22Rv1 (cell line): Measurements from ENCODE around the gene GNG7.

Experiments used
- CTCF ChIP-seq: fragments of 450-650 bp; IDR thresholded peaks from 2 replicates; pipeline ENCODE4 v1.5.1; 2017; ENCODE audit warnings: mild to moderate bottlenecking
- ZFX ChIP-seq: fragments of 450-650 bp; IDR thresholded peaks from 2 replicates; pipeline ENCODE4 v1.6.1; 2017; ENCODE audit warnings: antibody characterized with exemption, borderline replicate concordance

- TF ChIP-seq CTCF (no peak), ZFX (no peak)
Observed at GRCh38 chr19:2494084-2494446, 208.4 kb downstream of the GNG7 start.
